ENCODE results near the gene DUSP10. TPM values are rescaled to one million over a fixed set of nuclear protein-coding genes. Genes with fewer than 3 reads are reported as not detected.
A peak's percentile ranks its signal among the peaks of the same experiment; 100 is the strongest.

The DUSP10 gene
- total RNA-seq, 6 donors from 2014 or later: 7.7 to 13.7 (median 11.9) TPM

GRCh38 chr1:221698579-221699349, 43.1 kb downstream of the DUSP10 start:
- Histone ChIP-seq H3K27me3 (no peaks in the 10 kb centered on the region), H3K4me1 (no peaks in the 10 kb centered on the region), H3K9me3 (no peaks in the 10 kb centered on the region), H3K4me3 (no peak overlapping the region), H3K27ac (no peak overlapping the region), H3K36me3 (peaks cover 0 to 16% (median 0%) of the 10 kb centered on the region in 4 donors)
- TF ChIP-seq POLR2A (IDR thresholded peaks at IDR 0.05): no peak
- no peak for TF ChIP-seq POLR2AphosphoS5 (IDR thresholded peaks at IDR 0.05)
- no peak for TF ChIP-seq EP300 (IDR thresholded peaks at IDR 0.05)
- no peak for TF ChIP-seq CTCF (IDR thresholded peaks at IDR 0.05)
- peak in 1 of 2 donors; percentile 60 for ATAC-seq (ENCODE audit: low FRiP score in 2 of 2)
- no peak for DNase-seq
- WGBS, 2 donors: 76 to 83% methylated on average over 4 of the region's 4 CpGs

GRCh38 chr1:221697923-221698425, 43.9 kb downstream of the DUSP10 start:
- H3K27ac ChIP-seq: no peak overlapping the region
- ATAC-seq (ENCODE audit: low FRiP score in 2 of 2): peak in 1 of 2 donors; percentile 39
- DNase-seq: no peak
- no peaks in the 10 kb centered on the region for H3K27me3 ChIP-seq
- no peak overlapping the region for H3K4me3 ChIP-seq
- peaks cover 0 to 4% (median 2%) of the 10 kb centered on the region in 4 donors for H3K9me3 ChIP-seq
- TF ChIP-seq POLR2AphosphoS5 (IDR thresholded peaks at IDR 0.05) (no peak), EP300 (IDR thresholded peaks at IDR 0.05) (no peak), CTCF (IDR thresholded peaks at IDR 0.05) (no peak), POLR2A (IDR thresholded peaks at IDR 0.05) (no peak)
- peaks cover 0 to 13% (median 0%) of the 10 kb centered on the region in 4 donors for H3K36me3 ChIP-seq
- no peaks in the 10 kb centered on the region for H3K4me1 ChIP-seq
- WGBS, 2 donors: 63 to 71% methylated on average over 3 of the region's 3 CpGs

GRCh38 chr1:221696718-221697461, 45.0 kb downstream of the DUSP10 start:
- Histone ChIP-seq H3K27me3 (no peaks in the 10 kb centered on the region), H3K27ac (no peak overlapping the region), H3K36me3 (peaks cover 0 to 3% (median 0%) of the 10 kb centered on the region in 4 donors), H3K9me3 (peaks cover 0 to 4% (median 2%) of the 10 kb centered on the region in 4 donors), H3K4me3 (no peak overlapping the region), H3K4me1 (no peaks in the 10 kb centered on the region)
- DNase-seq (no peak), ATAC-seq (ENCODE audit: low FRiP score in 2 of 2) (no peak)
- TF ChIP-seq POLR2A (IDR thresholded peaks at IDR 0.05) (no peak), EP300 (IDR thresholded peaks at IDR 0.05) (no peak), CTCF (IDR thresholded peaks at IDR 0.05) (no peak), POLR2AphosphoS5 (IDR thresholded peaks at IDR 0.05) (no peak)
- 94 to 97% methylated on average over 3 of the region's 3 CpGs for WGBS, 2 donors

- no peak for TF ChIP-seq EP300 (IDR thresholded peaks at IDR 0.05)
- TF ChIP-seq POLR2AphosphoS5 (IDR thresholded peaks at IDR 0.05): no peak
- no peak for TF ChIP-seq CTCF (IDR thresholded peaks at IDR 0.05)
- no peak for TF ChIP-seq POLR2A (IDR thresholded peaks at IDR 0.05)
- Histone ChIP-seq H3K4me1 (no peaks in the 10 kb centered on the region), H3K27me3 (no peaks in the 10 kb centered on the region), H3K27ac (no peak overlapping the region), H3K4me3 (no peak overlapping the region), H3K36me3 (no peaks in the 10 kb centered on the region), H3K9me3 (peaks cover 0 to 4% (median 2%) of the 10 kb centered on the region in 4 donors)
- DNase-seq (no peak), ATAC-seq (ENCODE audit: low FRiP score in 2 of 2) (no peak)
These were observed 45.9 kb downstream of the DUSP10 start for GRCh38 chr1:221696027-221696426.
